NCI-H1930 (cell line): ENCODE results near the gene KPNB1.

Source experiments
- DNase-seq, 2 experiments: peaks; one replicate each; lab custom pipeline; 2025; lab: John Stamatoyannopoulos, UW

The KPNB1 gene

GRCh38 chr17:47636273-47637030, 13.3 kb upstream of the KPNB1 start:
- no peak for DNase-seq

GRCh38 chr17:47638903-47639302, 10.8 kb upstream of the KPNB1 start:
- no peak for DNase-seq

GRCh38 chr17:47640076-47640475, 9.6 kb upstream of the KPNB1 start:
- no peak for DNase-seq

- DNase-seq: no peak
These were observed 8.5 kb upstream of the KPNB1 start for GRCh38 chr17:47641202-47641601.

GRCh38 chr17:47643116-47643515, 6.6 kb upstream of the KPNB1 start:
- DNase-seq: no peak

- no peak for DNase-seq
These were observed 5.4 kb upstream of the KPNB1 start for GRCh38 chr17:47644324-47644723.

GRCh38 chr17:47649972-47650524, 329 bp downstream of the KPNB1 start:
- DNase-seq: peak in 1 of 2 experiments; percentile 61

- DNase-seq: peak; percentile 93 to 98
These were observed 1.1 kb downstream of the KPNB1 start for GRCh38 chr17:47650525-47651522.

GRCh38 chr17:47651704-47652103, 2.0 kb downstream of the KPNB1 start:
- DNase-seq: no peak

- no peak for DNase-seq
These were observed 2.9 kb downstream of the KPNB1 start for GRCh38 chr17:47652570-47652969.

- no peak for DNase-seq
These were observed 3.7 kb downstream of the KPNB1 start for GRCh38 chr17:47653442-47653841.

GRCh38 chr17:47654991-47655390, 5.3 kb downstream of the KPNB1 start:
- no peak for DNase-seq

- DNase-seq: no peak
These were observed 10.4 kb downstream of the KPNB1 start for GRCh38 chr17:47660064-47660492.

GRCh38 chr17:47663912-47664623, 14.3 kb downstream of the KPNB1 start:
- peak; percentile 27 to 31 for DNase-seq

- DNase-seq: no peak
These were observed 14.9 kb downstream of the KPNB1 start for GRCh38 chr17:47664624-47664941.

GRCh38 chr17:47665655-47666054, 15.9 kb downstream of the KPNB1 start:
- DNase-seq: no peak

GRCh38 chr17:47669081-47669480, 19.4 kb downstream of the KPNB1 start:
- no peak for DNase-seq

- no peak for DNase-seq
These were observed 20.3 kb downstream of the KPNB1 start for GRCh38 chr17:47670064-47670463.

GRCh38 chr17:47674499-47674898, 24.8 kb downstream of the KPNB1 start:
- no peak for DNase-seq

- DNase-seq: no peak
These were observed 25.9 kb downstream of the KPNB1 start for GRCh38 chr17:47675380-47676198.

GRCh38 chr17:47676199-47676472, 26.4 kb downstream of the KPNB1 start:
- DNase-seq: no peak
